NT2/D1 (cell line): ENCODE measurements around the gene PDE11A.
"Not testable (repeated sequence)": the region's sequence is repeated elsewhere in the genome, so short reads cannot be mapped to it uniquely, and the experiment has no call there.

ENCODE experiments used
- DNase-seq: peaks from one replicate; pipeline ENCODE4 v3.0.0-alpha.2; 2011; ENCODE audit warnings: low read depth, low spot score
- H3K27me3 ChIP-seq: 2 replicates; pipeline ENCODE4 v1.6.0; 2011; ENCODE audit warnings: mild to moderate bottlenecking; ENCODE audit not compliant: insufficient read length, insufficient read depth
- H3K36me3 ChIP-seq: 2 replicates; pipeline ENCODE4 v1.6.1; 2011; ENCODE audit warnings: mild to moderate bottlenecking, low read length, mixed read lengths; ENCODE audit not compliant: insufficient read depth, insufficient read length
- H3K4me1 ChIP-seq: 2 replicates; pipeline ENCODE4 v1.5.1; 2011; ENCODE audit not compliant: insufficient read depth, insufficient read length
- H3K4me3 ChIP-seq: 2 replicates; pipeline ENCODE4 v1.5.1; 2011; ENCODE audit warnings: low read depth; ENCODE audit not compliant: insufficient read length
- H3K9ac ChIP-seq: 2 replicates; pipeline ENCODE4 v1.6.0; 2011; ENCODE audit warnings: low read depth; ENCODE audit not compliant: insufficient read length
- H3K9me3 ChIP-seq: 2 replicates; pipeline ENCODE4 v1.5.1; 2011; ENCODE audit warnings: mild to moderate bottlenecking, low read length; ENCODE audit not compliant: insufficient read depth
- SUZ12 ChIP-seq: IDR thresholded peaks from 2 replicates; pipeline ENCODE4 v1.6.1; 2011; ENCODE audit not compliant: insufficient read length, insufficient read depth; ENCODE audit errors: extremely low read depth
- YY1 ChIP-seq: IDR thresholded peaks from 2 replicates; pipeline ENCODE4 v1.6.1; 2011; ENCODE audit not compliant: insufficient read length, insufficient read depth
- ZNF274 ChIP-seq: IDR thresholded peaks from 2 replicates; pipeline ENCODE4 v1.6.1; 2011; ENCODE audit warnings: mild to moderate bottlenecking, low read depth, low read length

The PDE11A gene

DNA sequence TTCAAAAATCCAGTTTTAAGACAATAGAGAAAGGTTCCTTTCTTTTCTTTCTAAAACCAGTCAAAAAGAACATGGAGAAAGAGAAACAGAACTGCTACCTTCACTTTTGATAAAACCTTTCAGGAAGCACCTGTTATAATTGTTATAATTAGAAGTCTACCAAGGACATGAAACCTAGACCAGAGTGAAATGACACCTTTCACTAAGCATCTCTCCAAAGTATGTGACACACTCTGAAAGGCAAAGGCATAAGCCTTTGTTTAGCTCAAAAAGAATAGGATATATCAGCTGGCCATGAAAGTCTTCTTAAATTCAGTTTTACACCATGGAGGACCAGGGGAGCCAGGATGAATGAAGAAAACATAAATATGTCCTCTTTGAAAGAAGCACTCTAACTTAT, 20.9 kb upstream of the PDE11A start:
- no peak for DNase-seq
- Histone ChIP-seq H3K4me1 (no peaks in the 10 kb centered on the region), H3K9ac (no peak overlapping the region), H3K4me3 (no peak overlapping the region), H3K27me3 (no peaks in the 10 kb centered on the region), H3K9me3 (peaks cover 9% of the 10 kb centered on the region; the same call in 1 of the 2 replicates), H3K36me3 (no peaks in the 10 kb centered on the region)
- no peak for TF ChIP-seq SUZ12
- TF ChIP-seq YY1 = no peak
- no peak for TF ChIP-seq ZNF274

- no peaks in the 10 kb centered on the region for H3K9me3 ChIP-seq
- TF ChIP-seq YY1 (no peak), ZNF274 (no peak), SUZ12 (no peak)
- H3K36me3 ChIP-seq = no peaks in the 10 kb centered on the region
- no peaks in the 10 kb centered on the region for H3K4me1 ChIP-seq
- no peak overlapping the region for H3K9ac ChIP-seq
- no peak for DNase-seq
- no peaks in the 10 kb centered on the region for H3K27me3 ChIP-seq
- no peak overlapping the region for H3K4me3 ChIP-seq
Observed at GRCh38 chr2:178088774-178089270, 16.2 kb upstream of the PDE11A start.

GRCh38 chr2:178084273-178084672, 11.7 kb upstream of the PDE11A start:
- Histone ChIP-seq H3K4me1 (no peaks in the 10 kb centered on the region), H3K4me3 (no peak overlapping the region), H3K36me3 (no peaks in the 10 kb centered on the region), H3K9me3 (peaks cover 5% of the 10 kb centered on the region; the same call in 1 of the 2 replicates), H3K9ac (no peak overlapping the region), H3K27me3 (no peaks in the 10 kb centered on the region)
- no peak for TF ChIP-seq SUZ12
- no peak for TF ChIP-seq ZNF274
- TF ChIP-seq YY1 = no peak
- no peak for DNase-seq

DNA sequence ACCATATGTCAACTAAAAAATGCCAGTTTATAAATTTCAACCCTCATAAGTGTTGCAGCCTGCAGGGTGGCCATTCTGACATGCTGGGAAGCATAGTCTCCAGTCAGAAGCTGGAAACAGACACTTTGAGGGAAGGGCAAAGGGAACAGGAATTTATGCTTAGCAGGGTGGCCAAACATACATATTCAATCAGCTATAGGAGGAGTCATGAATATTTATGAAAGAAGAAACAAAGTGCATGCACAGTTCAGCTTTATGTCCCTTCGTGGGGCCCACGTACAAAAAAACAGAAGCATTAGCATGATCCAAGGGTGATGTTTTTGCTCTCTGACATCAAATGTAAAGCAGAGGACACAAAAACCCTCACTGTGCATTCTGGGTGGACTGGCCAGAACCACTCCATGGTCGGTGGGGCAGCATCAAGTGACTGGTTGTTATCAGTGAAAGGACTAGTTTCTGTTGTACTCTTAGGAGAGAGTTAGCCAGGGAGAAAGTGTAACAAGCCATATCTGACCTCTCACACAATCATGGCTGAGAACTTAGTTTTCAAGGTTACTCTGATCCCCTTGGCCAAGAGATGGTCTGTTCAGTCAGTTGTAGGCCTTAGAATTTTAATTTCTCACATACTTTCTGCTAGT, 9.9 kb upstream of the PDE11A start:
- peaks cover 9% of the 10 kb centered on the region; the same call in 1 of the 2 replicates for H3K9me3 ChIP-seq
- H3K27me3 ChIP-seq = no peaks in the 10 kb centered on the region

GRCh38 chr2:178079279-178079678, 6.7 kb upstream of the PDE11A start:
- not testable (repeated sequence) for H3K9me3 ChIP-seq, H3K4me1 ChIP-seq, DNase-seq

More for the DNA sequence above, 9.9 kb upstream of the PDE11A start:
- Histone ChIP-seq H3K9ac (no peak overlapping the region), H3K36me3 (no peaks in the 10 kb centered on the region), H3K4me1 (no peaks in the 10 kb centered on the region), H3K4me3 (no peak overlapping the region)
- no peak for DNase-seq
- TF ChIP-seq ZNF274 = no peak
- TF ChIP-seq SUZ12 = no peak
- TF ChIP-seq YY1 = no peak

GRCh38 chr2:178076130-178076529, 3.6 kb upstream of the PDE11A start:
- Histone ChIP-seq H3K9ac (no peak overlapping the region), H3K4me1 (peaks cover 4% of the 10 kb centered on the region), H3K36me3 (no peaks in the 10 kb centered on the region), H3K4me3 (no peak overlapping the region), H3K27me3 (peaks cover 25% of the 10 kb centered on the region), H3K9me3 (peaks cover 9% of the 10 kb centered on the region; the same call in 1 of the 2 replicates)
- TF ChIP-seq SUZ12 (no peak), ZNF274 (no peak), YY1 (no peak)
- DNase-seq = no peak

More at GRCh38 chr2:178079279-178079678, 6.7 kb upstream of the PDE11A start:
- not testable (repeated sequence) for H3K4me3 ChIP-seq, H3K9ac ChIP-seq, H3K36me3 ChIP-seq, H3K27me3 ChIP-seq

DNA sequence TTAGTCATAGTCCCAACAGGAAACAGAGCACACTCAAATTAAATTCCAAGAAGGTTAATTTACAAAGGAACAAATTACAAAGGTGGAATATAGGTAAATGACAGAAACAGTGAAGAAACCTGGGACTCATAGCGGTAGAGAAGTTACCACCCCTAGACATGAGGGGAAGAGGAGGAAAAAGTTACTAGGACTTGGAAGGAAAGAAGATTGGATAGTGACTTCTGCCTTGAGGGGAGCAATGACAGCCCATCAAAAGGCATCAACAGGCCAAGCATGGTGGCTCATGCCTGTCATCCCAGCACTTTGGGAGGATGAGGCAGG, 2.4 kb upstream of the PDE11A start:
- Histone ChIP-seq H3K4me1 (peaks cover 4% of the 10 kb centered on the region), H3K9me3 (peaks cover 9% of the 10 kb centered on the region; the same call in 1 of the 2 replicates), H3K4me3 (no peak overlapping the region), H3K36me3 (no peaks in the 10 kb centered on the region), H3K27me3 (peaks cover 34% of the 10 kb centered on the region), H3K9ac (no peak overlapping the region)
- no peak for TF ChIP-seq YY1
- TF ChIP-seq ZNF274 = no peak
- TF ChIP-seq SUZ12 = no peak
- no peak for DNase-seq
